B cell (primary cell): ENCODE measurements around the gene ZFP2. TPM values are rescaled to one million over a fixed set of nuclear protein-coding genes. Genes with fewer than 3 reads are reported as not detected.

Experiments used
- ATAC-seq: fragments of 200-7000 bp; cut with Tn5 transposase; one replicate; pipeline ENCODE4 v1.10.0; 2021; ENCODE audit warnings: low read depth, mild to moderate bottlenecking, moderate number of reproducible peaks, moderate library complexity
- CTCF ChIA-PET: fragments of 350-600 bp; sonication (Branson Sonifier 250); formaldehyde crosslinking; loops from one replicate; lab custom pipeline; 2021; ENCODE audit warnings: antibody characterized with exemption, inconsistent platforms; lab: Charles Lee
- POLR2A ChIA-PET: fragments of 350-600 bp; sonication (Branson Sonifier 250); formaldehyde crosslinking; loops from one replicate; lab custom pipeline; 2021; ENCODE audit warnings: antibody characterized with exemption; lab: Charles Lee
- DNase-seq: peaks from one replicate; pipeline ENCODE4 v3.0.0; 2013
- H2AFZ ChIP-seq: 2 replicates; pipeline ENCODE4 v1.6.1; 2012; ENCODE audit warnings: mild to moderate bottlenecking, low read depth, low read length; ENCODE audit not compliant: insufficient read depth, poor library complexity, severe bottlenecking
- H3K27ac ChIP-seq, 2 donors: 1 replicate in 1 of 2; 2 replicates in 1 of 2; pipeline ENCODE4 v1.5.1; 2012 to 2013; ENCODE audit warnings: low read length in 2 of 2, mild to moderate bottlenecking in 2 of 2, moderate library complexity in 1 of 2
- H3K27me3 ChIP-seq, 4 experiments: fragments of 200-600 bp in 1 of 4; sonication (generic) in 1 of 4; replicated peaks in 1 of 4; 1 replicate in 2 of 4; 2 replicates in 2 of 4; pipeline versions ENCODE4 v1.6.1 to v1.7.0; 2013 to 2016; ENCODE audit warnings: low read length in 3 of 4, mild to moderate bottlenecking in 2 of 4, mixed read lengths in 1 of 4, moderate library complexity in 1 of 4; ENCODE audit not compliant: insufficient read depth in 4 of 4, control insufficient read depth in 3 of 4; ENCODE audit errors: control extremely low read depth in 1 of 4
- H3K36me3 ChIP-seq, 2 experiments: replicated peaks in 1 of 2; 1 replicate in 1 of 2; 2 replicates in 1 of 2; pipeline versions ENCODE4 v1.6.1 to v1.7.1; 2013; ENCODE audit warnings: low read length in 1 of 2; ENCODE audit not compliant: insufficient read depth in 2 of 2, control insufficient read depth in 1 of 2; ENCODE audit errors: control extremely low read depth in 1 of 2, extremely low read depth in 1 of 2
- H3K4me1 ChIP-seq, 2 donors: fragments of 200-600 bp in 1 of 2; sonication (generic) in 1 of 2; 1 replicate in 1 of 2; 2 replicates in 1 of 2; pipeline versions ENCODE4 v1.5.1 to v1.6.1; 2013 to 2017; ENCODE audit warnings: low read length in 2 of 2; ENCODE audit not compliant: control insufficient read depth in 2 of 2, insufficient read depth in 2 of 2
- H3K4me2 ChIP-seq: replicated peaks from 2 replicates; pipeline ENCODE3; 2012; ENCODE audit warnings: mild to moderate bottlenecking, low read depth, low read length; ENCODE audit not compliant: poor library complexity, severe bottlenecking
- H3K4me3 ChIP-seq, 5 experiments: fragments of 200-600 bp in 1 of 5; sonication (generic) in 1 of 5; 1 replicate in 3 of 5; 2 replicates in 2 of 5; pipeline versions ENCODE4 v1.5.1 to v1.7.0; 2011 to 2016; ENCODE audit warnings: low read length in 4 of 5, mild to moderate bottlenecking in 4 of 5, low read depth in 2 of 5, control low read depth in 1 of 5, moderate library complexity in 1 of 5; ENCODE audit not compliant: insufficient read depth in 1 of 5; ENCODE audit errors: control extremely low read depth in 1 of 5, extremely low read depth in 1 of 5
- H3K79me2 ChIP-seq: fragments of 200-600 bp; sonication (generic); one replicate; pipeline ENCODE4 v1.6.0; 2016; ENCODE audit warnings: low read length; ENCODE audit not compliant: control insufficient read depth, insufficient read depth
- H3K9ac ChIP-seq: fragments of 200-600 bp; sonication (generic); 2 replicates; pipeline ENCODE4 v1.6.1; 2017; ENCODE audit warnings: mild to moderate bottlenecking, low read length, moderate library complexity
- H3K9me3 ChIP-seq, 3 donors: one replicate each; pipeline versions ENCODE4 v1.6.1 to v1.7.1; 2013; ENCODE audit warnings: low read length in 2 of 3; ENCODE audit not compliant: control insufficient read depth in 2 of 3, insufficient read depth in 1 of 3; ENCODE audit errors: control extremely low read depth in 1 of 3
- H4K20me1 ChIP-seq: 2 replicates; pipeline ENCODE4 v1.6.0; 2012; ENCODE audit warnings: mild to moderate bottlenecking, low read length; ENCODE audit not compliant: insufficient read depth, control insufficient read depth, poor library complexity, severe bottlenecking
- H3K27ac Mint-ChIP-seq: one replicate; pipeline ENCODE4 v1.8.0; 2021; ENCODE audit warnings: mixed read lengths
- H3K27me3 Mint-ChIP-seq: one replicate; pipeline ENCODE4 v1.8.0; 2021; ENCODE audit warnings: mixed read lengths
- H3K4me1 Mint-ChIP-seq: one replicate; pipeline ENCODE4 v1.8.0; 2021; ENCODE audit warnings: mixed read lengths
- H3K4me3 Mint-ChIP-seq: one replicate; pipeline ENCODE4 v1.8.0; 2021; ENCODE audit warnings: mixed read lengths
- H3K9me3 Mint-ChIP-seq: one replicate; pipeline ENCODE4 v1.8.0; 2022; ENCODE audit warnings: mixed read lengths; ENCODE audit not compliant: insufficient read depth
- EZH2 ChIP-seq: IDR thresholded peaks from 2 replicates; pipeline ENCODE4 v1.6.1; 2012; ENCODE audit warnings: borderline replicate concordance, low read depth, mild to moderate bottlenecking, moderate library complexity, low read length; ENCODE audit not compliant: insufficient read depth, poor library complexity, severe bottlenecking
- WGBS: methylation state at CpG from one replicate; pipeline ENCODE4 v1.1.5; 2013; ENCODE audit warnings: missing lambda C conversion rate; ENCODE audit not compliant: insufficient coverage; 5-methylcytosine and 5-hydroxymethylcytosine counted together
- intact Hi-C: fragments of 100-400 bp; cut with micrococcal nuclease; formaldehyde crosslinking; loops from one replicate; pipeline ENCODE4 v1.10.0; 2022
- polyA plus RNA-seq: library from polyadenylated mRNA; depleted of rRNA; stranded (reverse); fragments of >200 nt; gene quantifications from 2 replicates; pipeline ENCODE4 v1.2.3, GENCODE V29; 2012
- total RNA-seq, 2 donors: library from RNA; stranded (reverse); fragments of 120-200 nt in 1 of 2; gene quantifications; 1 replicate in 1 of 2; 2 replicates in 1 of 2; pipeline versions ENCODE4 v1.2.3 to v1.2.4, GENCODE V29; 2013 to 2022
- TF ChIP-seq, protein P1 (sequence below): fragments of 200-600 bp; IDR thresholded peaks from one replicate; pipeline ENCODE4 v1.8.0; 2022; ENCODE audit warnings: antibody characterized with exemption, mild to moderate bottlenecking

ZFP2 gene
- total and polyA plus RNA-seq, 2 donors (not counting 1 experiment from before 2014, with no cell fraction given), result 0.72 to 2.2 TPM

DNA sequence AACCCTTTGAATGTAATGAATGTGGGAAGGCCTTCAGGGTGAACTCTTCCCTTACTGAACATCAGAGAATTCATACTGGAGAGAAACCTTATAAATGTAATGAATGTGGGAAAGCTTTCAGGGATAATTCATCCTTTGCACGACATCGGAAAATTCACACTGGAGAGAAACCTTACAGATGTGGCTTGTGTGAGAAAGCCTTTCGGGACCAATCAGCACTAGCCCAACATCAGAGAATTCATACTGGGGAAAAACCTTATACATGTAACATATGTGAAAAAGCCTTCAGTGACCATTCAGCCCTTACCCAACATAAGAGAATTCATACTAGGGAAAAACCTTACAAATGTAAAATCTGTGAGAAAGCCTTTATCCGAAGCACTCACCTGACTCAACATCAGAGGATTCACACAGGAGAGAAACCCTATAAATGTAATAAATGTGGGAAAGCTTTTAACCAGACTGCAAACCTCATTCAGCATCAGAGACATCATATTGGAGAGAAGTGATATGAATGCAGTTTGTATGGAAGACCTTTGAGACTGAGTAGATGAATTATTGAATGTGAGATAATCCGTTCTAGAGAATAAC lies 69.8 kb downstream of the ZFP2 start:
- no peak overlapping the region for H3K27ac ChIP-seq
- no peaks in the 10 kb centered on the region for H3K4me1 ChIP-seq
- H3K9ac ChIP-seq, result no peak overlapping the region
- ATAC-seq, result no peak
- no peaks in the 10 kb centered on the region for H3K36me3 ChIP-seq
- CTCF ChIA-PET, result no interaction called here
- no peaks in the 10 kb centered on the region for H3K79me2 ChIP-seq
- H3K27me3 Mint-ChIP-seq, result no peaks in the 10 kb centered on the region
- no CpG with 5 or more reads among the region's 5 CpGs for WGBS
- H4K20me1 ChIP-seq, result no peaks in the 10 kb centered on the region
- H3K4me3 ChIP-seq, result no peak overlapping the region
- no peak overlapping the region for H3K4me3 Mint-ChIP-seq
- no peak for TF ChIP-seq EZH2
- TF ChIP-seq, protein P1, sequence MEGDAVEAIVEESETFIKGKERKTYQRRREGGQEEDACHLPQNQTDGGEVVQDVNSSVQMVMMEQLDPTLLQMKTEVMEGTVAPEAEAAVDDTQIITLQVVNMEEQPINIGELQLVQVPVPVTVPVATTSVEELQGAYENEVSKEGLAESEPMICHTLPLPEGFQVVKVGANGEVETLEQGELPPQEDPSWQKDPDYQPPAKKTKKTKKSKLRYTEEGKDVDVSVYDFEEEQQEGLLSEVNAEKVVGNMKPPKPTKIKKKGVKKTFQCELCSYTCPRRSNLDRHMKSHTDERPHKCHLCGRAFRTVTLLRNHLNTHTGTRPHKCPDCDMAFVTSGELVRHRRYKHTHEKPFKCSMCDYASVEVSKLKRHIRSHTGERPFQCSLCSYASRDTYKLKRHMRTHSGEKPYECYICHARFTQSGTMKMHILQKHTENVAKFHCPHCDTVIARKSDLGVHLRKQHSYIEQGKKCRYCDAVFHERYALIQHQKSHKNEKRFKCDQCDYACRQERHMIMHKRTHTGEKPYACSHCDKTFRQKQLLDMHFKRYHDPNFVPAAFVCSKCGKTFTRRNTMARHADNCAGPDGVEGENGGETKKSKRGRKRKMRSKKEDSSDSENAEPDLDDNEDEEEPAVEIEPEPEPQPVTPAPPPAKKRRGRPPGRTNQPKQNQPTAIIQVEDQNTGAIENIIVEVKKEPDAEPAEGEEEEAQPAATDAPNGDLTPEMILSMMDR, result no peak
- peaks cover 35% of the 10 kb centered on the region for H3K9me3 Mint-ChIP-seq
- no peak overlapping the region for H3K4me2 ChIP-seq
- POLR2A ChIA-PET, result no interaction called here
- intact Hi-C loops, result no loop called here
- no peak for DNase-seq
- H3K4me1 Mint-ChIP-seq, result no peaks in the 10 kb centered on the region
- H3K27ac Mint-ChIP-seq, result no peak overlapping the region
- H3K27me3 ChIP-seq, result no peaks in the 10 kb centered on the region
- H2AFZ ChIP-seq, result no peak overlapping the region
- peaks cover 5 to 66% (median 59%) of the 10 kb centered on the region in 3 donors for H3K9me3 ChIP-seq

DNA sequence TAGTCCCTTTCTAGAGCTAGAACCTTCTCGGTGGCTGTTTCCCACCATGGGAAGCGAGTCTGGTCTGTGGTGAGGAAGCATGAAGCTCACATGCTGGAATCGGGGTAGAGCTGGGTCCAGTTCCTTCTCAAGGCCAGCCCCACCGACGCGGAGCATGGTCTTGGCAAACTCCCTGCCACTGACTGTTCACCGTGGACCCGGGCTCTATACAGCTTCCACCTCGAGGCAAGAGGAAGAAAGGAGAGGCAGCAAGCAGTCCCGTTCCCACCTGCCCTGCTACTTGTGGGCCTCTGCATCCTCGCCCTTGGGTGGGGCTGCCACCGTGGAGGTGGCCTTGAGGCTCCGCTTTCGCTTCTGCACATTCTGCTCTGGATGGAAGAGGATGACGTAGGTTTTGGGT lies 85.7 kb downstream of the ZFP2 start:
- peaks cover 0 to 63% (median 15%) of the 10 kb centered on the region in 3 donors for H3K9me3 ChIP-seq
- CTCF ChIA-PET, result no interaction called here
- POLR2A ChIA-PET, result no interaction called here

More for the DNA sequence above, 85.7 kb downstream of the ZFP2 start:
- H3K36me3 ChIP-seq, result no peaks in the 10 kb centered on the region
- no peak for TF ChIP-seq EZH2
- TF ChIP-seq, protein P1, result no peak
- Mint-ChIP-seq H3K27ac (no peak overlapping the region), H3K9me3 (peaks cover under 1% of the 10 kb centered on the region), H3K27me3 (no peaks in the 10 kb centered on the region), H3K4me1 (no peaks in the 10 kb centered on the region), H3K4me3 (no peak overlapping the region)
- no peak overlapping the region for H3K9ac ChIP-seq
- no peaks in the 10 kb centered on the region for H3K27me3 ChIP-seq
- ATAC-seq, result no peak
- H3K4me1 ChIP-seq, result no peaks in the 10 kb centered on the region
- DNase-seq, result no peak
- no peak overlapping the region for H2AFZ ChIP-seq
- intact Hi-C loops, result no loop called here
- no peak overlapping the region for H3K27ac ChIP-seq
- H3K4me3 ChIP-seq, result no peak overlapping the region
- WGBS, result 93% methylated on average over 14 of the region's 15 CpGs
- no peak overlapping the region for H3K4me2 ChIP-seq
- no peaks in the 10 kb centered on the region for H4K20me1 ChIP-seq
- no peaks in the 10 kb centered on the region for H3K79me2 ChIP-seq
